Measurements from ENCODE around the gene FAM81A.
"Not testable (repeated sequence)": the region's sequence is repeated elsewhere in the genome, so short reads cannot be mapped to it uniquely, and the experiment has no call there.

Gene FAM81A

GRCh38 chr15:59437817-59438624 is at the start of gene FAM81A:
FAM81A (plus strand) TSS chr15:59438186; CDS start chr15:59458627, 20,441 bp downstream.
- DNase-seq (ENCODE audit: extremely low read depth in 1 of 2, low read depth in 1 of 2) = peak; percentile 15 to 20

GRCh38 chr15:59388670-59389069 is 49.3 kb upstream of the FAM81A start:
- DNase-seq (ENCODE audit: extremely low read depth in 1 of 2, low read depth in 1 of 2) = no peak

- no peak for DNase-seq (ENCODE audit: extremely low read depth in 1 of 2, low read depth in 1 of 2)
These were observed 45.7 kb upstream of the FAM81A start for GRCh38 chr15:59392299-59392698.

GRCh38 chr15:59394166-59394661 is 43.8 kb upstream of the FAM81A start:
- no peak for DNase-seq (ENCODE audit: extremely low read depth in 1 of 2, low read depth in 1 of 2)

DNA sequence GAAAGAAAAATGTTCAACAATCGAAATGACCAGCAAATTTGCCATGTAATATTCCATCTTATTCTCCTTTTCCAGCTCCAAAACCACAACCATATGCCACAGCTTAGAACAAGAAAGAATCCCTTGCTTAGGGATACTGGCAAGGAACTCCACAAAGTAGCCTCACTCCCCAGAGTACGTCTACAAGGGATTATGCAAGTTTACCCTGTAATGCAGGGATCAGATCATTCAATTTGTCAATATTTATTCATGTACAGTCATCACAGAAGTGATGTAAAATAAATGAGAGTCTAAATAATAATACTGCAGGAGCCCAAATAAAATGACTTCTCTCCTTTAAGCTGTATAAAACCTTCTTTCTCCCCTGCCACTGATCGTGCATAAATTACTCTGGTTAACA is 41.8 kb upstream of the FAM81A start:
- no peak for DNase-seq (ENCODE audit: extremely low read depth in 1 of 2, low read depth in 1 of 2)

DNA sequence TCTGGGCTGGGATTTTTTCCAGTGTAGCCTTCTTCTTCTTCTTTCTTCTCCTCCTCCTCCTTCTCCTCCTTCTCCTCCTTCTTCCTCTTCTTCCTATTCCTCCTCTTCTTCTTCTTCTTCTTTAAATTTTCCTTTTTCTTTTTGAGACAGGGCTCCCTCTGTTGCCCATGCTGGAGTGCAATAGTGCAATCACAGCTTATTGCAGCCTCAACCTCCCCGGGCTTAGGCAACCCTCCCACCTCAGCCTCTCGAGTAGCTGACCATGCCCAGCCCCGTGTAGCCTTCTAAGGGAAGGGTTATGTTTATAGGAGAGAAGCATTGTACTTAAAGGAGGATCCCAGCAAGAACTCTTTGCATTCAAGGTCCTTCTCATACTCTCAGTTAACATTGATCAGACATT is 41.3 kb upstream of the FAM81A start:
- no peak for DNase-seq (ENCODE audit: extremely low read depth in 1 of 2, low read depth in 1 of 2)

DNA sequence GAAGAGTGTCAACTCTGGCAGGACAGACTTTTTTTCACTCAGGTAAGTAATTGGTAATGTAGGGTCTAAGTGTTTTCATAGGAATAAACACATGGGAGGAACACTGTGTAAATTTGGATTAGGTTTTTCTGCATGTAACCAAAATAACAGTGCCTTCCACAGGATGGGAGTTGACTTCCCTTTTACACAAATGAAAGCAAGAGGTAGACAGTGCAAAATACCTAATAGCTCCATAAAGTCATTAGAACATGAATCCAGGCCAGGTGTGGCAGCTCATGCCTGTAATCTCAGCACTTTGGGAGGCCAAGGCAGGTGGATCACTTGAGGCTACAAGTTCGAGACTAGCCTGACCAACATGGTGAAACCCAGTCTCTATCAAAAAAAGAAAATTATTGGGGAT is 39.8 kb upstream of the FAM81A start:
- DNase-seq (ENCODE audit: extremely low read depth in 1 of 2, low read depth in 1 of 2) = no peak

- DNase-seq (ENCODE audit: extremely low read depth in 1 of 2, low read depth in 1 of 2) = no peak
These were observed 38.4 kb upstream of the FAM81A start for GRCh38 chr15:59399465-59400102.

GRCh38 chr15:59400103-59400813 is 37.7 kb upstream of the FAM81A start:
- DNase-seq (ENCODE audit: extremely low read depth in 1 of 2, low read depth in 1 of 2) = no peak

- not testable (repeated sequence) for DNase-seq (ENCODE audit: extremely low read depth in 1 of 2, low read depth in 1 of 2)
These were observed 36.7 kb upstream of the FAM81A start for GRCh38 chr15:59401051-59401823.

- DNase-seq (ENCODE audit: extremely low read depth in 1 of 2, low read depth in 1 of 2) = no peak
These were observed 36.0 kb upstream of the FAM81A start for GRCh38 chr15:59401824-59402569.

GRCh38 chr15:59405079-59405478 is 32.9 kb upstream of the FAM81A start:
- DNase-seq (ENCODE audit: extremely low read depth in 1 of 2, low read depth in 1 of 2) = no peak

DNA sequence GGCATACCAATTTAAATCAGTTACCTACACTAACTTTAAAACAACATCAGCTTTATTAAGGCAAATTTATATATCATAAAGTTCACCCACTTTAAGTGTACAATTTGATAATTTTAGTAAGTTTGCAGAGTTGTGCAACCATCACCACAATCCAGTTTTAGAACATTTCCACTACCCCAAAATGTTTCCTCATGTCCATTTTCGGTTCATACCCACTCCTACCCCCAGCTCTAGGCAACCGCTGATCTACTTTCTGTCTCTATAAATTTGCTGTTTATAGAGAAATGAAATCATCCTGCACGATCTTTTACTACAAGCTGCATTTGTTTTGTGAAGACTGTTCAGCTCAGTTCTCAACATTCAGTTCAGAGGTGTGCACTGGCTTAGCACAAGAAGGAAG is 31.5 kb upstream of the FAM81A start:
- DNase-seq (ENCODE audit: extremely low read depth in 1 of 2, low read depth in 1 of 2) = no peak

DNA sequence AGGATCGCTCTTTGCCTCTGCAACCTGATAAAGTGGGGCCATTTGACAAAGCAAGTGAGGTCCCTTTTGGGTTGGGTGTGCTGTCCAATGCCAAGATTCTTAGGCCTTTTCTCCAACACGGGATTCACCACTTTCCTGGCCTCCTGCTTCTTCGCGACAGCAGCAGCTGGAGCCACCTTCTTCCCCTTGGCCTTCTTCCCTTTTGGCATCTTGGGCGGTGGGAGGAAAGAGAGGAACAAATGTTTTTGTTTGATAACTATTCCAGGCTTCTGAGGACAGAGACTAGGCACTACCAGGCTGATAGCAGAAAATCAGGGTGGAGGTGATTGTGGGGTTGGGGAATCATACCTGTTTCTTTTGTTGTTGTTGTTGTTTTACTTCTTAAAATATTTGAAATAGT is 30.0 kb upstream of the FAM81A start:
- DNase-seq (ENCODE audit: extremely low read depth in 1 of 2, low read depth in 1 of 2) = no peak

DNA sequence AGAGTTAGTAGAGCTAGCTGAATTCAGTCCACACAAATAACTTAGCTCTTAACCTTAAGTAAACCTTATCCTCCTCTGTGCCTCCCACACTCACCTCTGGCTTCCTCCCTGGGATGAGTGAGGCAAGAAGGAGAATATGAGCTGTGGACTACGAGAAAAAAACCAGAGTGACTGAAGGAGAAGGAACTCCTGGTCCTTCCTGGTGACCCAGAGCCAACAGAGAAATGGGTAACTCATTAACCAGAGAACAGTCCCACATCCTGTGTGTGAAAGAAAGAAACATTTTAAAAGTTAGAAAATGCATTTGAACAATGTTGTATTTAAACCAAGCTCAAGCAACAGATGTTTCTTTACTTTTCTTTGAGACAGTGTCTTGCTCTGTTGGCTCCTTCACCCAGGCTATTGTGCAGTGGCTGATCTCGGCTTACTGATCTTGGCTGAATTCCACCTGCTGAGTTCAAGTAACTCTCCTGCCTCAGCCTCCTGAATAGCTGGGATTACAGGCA is 27.5 kb upstream of the FAM81A start:
- no peak for DNase-seq (ENCODE audit: extremely low read depth in 1 of 2, low read depth in 1 of 2)

DNA sequence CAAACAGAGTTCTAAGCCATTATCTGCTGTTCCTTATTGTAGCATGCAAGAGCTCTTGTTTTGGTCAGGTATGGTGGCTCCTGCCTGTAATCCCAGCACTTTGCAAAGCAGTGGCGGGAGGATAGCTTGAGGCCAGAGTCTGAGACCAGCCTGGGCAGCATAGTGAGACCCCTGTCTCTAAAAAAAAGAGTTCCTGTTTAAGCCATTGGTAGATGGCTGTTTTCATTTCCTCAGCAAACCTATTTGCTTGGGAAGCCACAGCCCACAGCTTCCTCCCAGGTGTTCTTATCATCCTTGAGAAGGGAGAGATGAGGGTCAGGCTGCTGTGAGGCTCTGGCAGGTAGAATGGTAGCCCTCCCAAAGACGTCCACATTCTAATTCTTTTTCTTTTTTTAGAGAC is 24.4 kb upstream of the FAM81A start:
- no peak for DNase-seq (ENCODE audit: extremely low read depth in 1 of 2, low read depth in 1 of 2)

GRCh38 chr15:59416816-59417215 is 21.2 kb upstream of the FAM81A start:
- no peak for DNase-seq (ENCODE audit: extremely low read depth in 1 of 2, low read depth in 1 of 2)

DNA sequence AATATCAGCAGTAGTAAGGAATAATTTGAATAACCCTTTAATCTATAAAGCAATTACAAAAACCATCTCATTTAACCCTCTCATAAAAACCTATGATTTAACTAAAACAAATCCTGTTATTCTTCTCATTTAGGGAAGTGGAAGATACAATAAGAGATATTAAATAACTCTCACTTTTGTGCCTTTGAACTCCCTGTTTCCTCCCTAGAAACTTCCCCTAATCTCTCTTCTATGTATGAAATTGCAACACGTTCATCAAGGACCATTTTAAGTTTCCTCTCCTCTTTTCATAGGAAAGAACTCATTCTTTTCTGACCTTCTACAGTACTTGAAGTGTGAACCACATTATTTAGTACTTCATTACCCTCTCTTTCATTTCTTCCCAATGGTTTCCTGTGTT is 18.8 kb upstream of the FAM81A start:
- no peak for DNase-seq (ENCODE audit: extremely low read depth in 1 of 2, low read depth in 1 of 2)

DNA sequence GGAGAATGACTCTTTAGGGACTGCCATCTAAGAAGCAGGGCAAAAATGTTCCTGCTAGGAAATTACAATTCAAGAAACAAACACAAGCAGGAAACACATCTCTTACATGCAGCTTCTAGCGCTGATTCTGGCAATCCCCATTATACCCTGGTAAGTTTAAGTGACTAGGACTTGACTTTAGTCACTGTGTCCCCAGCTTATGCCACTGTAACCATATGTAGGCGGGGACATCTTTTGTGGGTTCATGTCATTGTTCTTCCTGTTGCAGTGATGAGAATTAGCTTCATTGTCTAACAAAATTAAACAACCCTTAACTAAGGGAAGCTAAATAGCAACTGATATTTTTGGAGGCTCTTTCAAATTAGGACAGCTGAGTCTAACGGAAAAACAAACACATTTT is 17.9 kb upstream of the FAM81A start:
- no peak for DNase-seq (ENCODE audit: extremely low read depth in 1 of 2, low read depth in 1 of 2)
